ENCODE results near the gene LY9. TPM values are rescaled to one million over a fixed set of nuclear protein-coding genes. Genes with fewer than 3 reads are reported as not detected.

LY9 gene
- total RNA-seq, 1 donor from 2014 or later, result not detected

- Mint-ChIP-seq H3K27me3 (ENCODE audit: unreplicated experiment) (peaks cover 2% of the 10 kb centered on the region), H3K36me3 (ENCODE audit: unreplicated experiment) (no peaks in the 10 kb centered on the region), H3K9me3 (ENCODE audit: unreplicated experiment) (no peaks in the 10 kb centered on the region), H3K4me1 (ENCODE audit: low read depth, unreplicated experiment) (no peaks in the 10 kb centered on the region), H3K4me3 (ENCODE audit: unreplicated experiment) (no peak overlapping the region), H3K27ac (ENCODE audit: unreplicated experiment) (no peak overlapping the region)
- no peak for TF ChIP-seq CTCF (IDR thresholded peaks at IDR 0.05; ENCODE audit: partially characterized antibody, unreplicated experiment)
- DNase-seq, result no peak
Measured at GRCh38 chr1:160826546-160826945, 30.6 kb downstream of the LY9 start.

- H3K27ac Mint-ChIP-seq (ENCODE audit: unreplicated experiment), result no peak overlapping the region
- no peaks in the 10 kb centered on the region for H3K4me1 Mint-ChIP-seq (ENCODE audit: low read depth, unreplicated experiment)
- no peak overlapping the region for H3K4me3 Mint-ChIP-seq (ENCODE audit: unreplicated experiment)
- peaks cover 2% of the 10 kb centered on the region for H3K27me3 Mint-ChIP-seq (ENCODE audit: unreplicated experiment)
- H3K36me3 Mint-ChIP-seq (ENCODE audit: unreplicated experiment), result no peaks in the 10 kb centered on the region
- no peak for DNase-seq
- TF ChIP-seq CTCF (IDR thresholded peaks at IDR 0.05; ENCODE audit: partially characterized antibody, unreplicated experiment), result no peak
- no peaks in the 10 kb centered on the region for H3K9me3 Mint-ChIP-seq (ENCODE audit: unreplicated experiment)
Measured at GRCh38 chr1:160827418-160827817, 31.4 kb downstream of the LY9 start.

GRCh38 chr1:160829766-160830165 lies 33.8 kb downstream of the LY9 start:
- no peak for TF ChIP-seq CTCF (IDR thresholded peaks at IDR 0.05; ENCODE audit: partially characterized antibody, unreplicated experiment)
- no peak for DNase-seq
- peaks cover 2% of the 10 kb centered on the region for H3K27me3 Mint-ChIP-seq (ENCODE audit: unreplicated experiment)
- no peak overlapping the region for H3K4me3 Mint-ChIP-seq (ENCODE audit: unreplicated experiment)
- peaks cover 2% of the 10 kb centered on the region for H3K9me3 Mint-ChIP-seq (ENCODE audit: unreplicated experiment)
- no peaks in the 10 kb centered on the region for H3K4me1 Mint-ChIP-seq (ENCODE audit: low read depth, unreplicated experiment)
- H3K27ac Mint-ChIP-seq (ENCODE audit: unreplicated experiment), result no peak overlapping the region
- no peaks in the 10 kb centered on the region for H3K36me3 Mint-ChIP-seq (ENCODE audit: unreplicated experiment)

GRCh38 chr1:160830321-160831153 lies 34.6 kb downstream of the LY9 start:
- TF ChIP-seq CTCF (IDR thresholded peaks at IDR 0.05; ENCODE audit: partially characterized antibody, unreplicated experiment), result peak; percentile 87
- H3K36me3 Mint-ChIP-seq (ENCODE audit: unreplicated experiment), result no peaks in the 10 kb centered on the region
- peaks cover 2% of the 10 kb centered on the region for H3K27me3 Mint-ChIP-seq (ENCODE audit: unreplicated experiment)
- no peaks in the 10 kb centered on the region for H3K4me1 Mint-ChIP-seq (ENCODE audit: low read depth, unreplicated experiment)
- no peak overlapping the region for H3K4me3 Mint-ChIP-seq (ENCODE audit: unreplicated experiment)
- H3K9me3 Mint-ChIP-seq (ENCODE audit: unreplicated experiment), result peaks cover 2% of the 10 kb centered on the region
- DNase-seq, result peak; percentile 88
- H3K27ac Mint-ChIP-seq (ENCODE audit: unreplicated experiment), result no peak overlapping the region

GRCh38 chr1:160834945-160835565 lies 39.1 kb downstream of the LY9 start:
- Mint-ChIP-seq H3K9me3 (ENCODE audit: unreplicated experiment) (peaks cover 2% of the 10 kb centered on the region), H3K36me3 (ENCODE audit: unreplicated experiment) (no peaks in the 10 kb centered on the region), H3K4me3 (ENCODE audit: unreplicated experiment) (no peak overlapping the region), H3K27ac (ENCODE audit: unreplicated experiment) (no peak overlapping the region), H3K4me1 (ENCODE audit: low read depth, unreplicated experiment) (no peaks in the 10 kb centered on the region), H3K27me3 (ENCODE audit: unreplicated experiment) (no peaks in the 10 kb centered on the region)
- peak; percentile 36 for DNase-seq
- TF ChIP-seq CTCF (IDR thresholded peaks at IDR 0.05; ENCODE audit: partially characterized antibody, unreplicated experiment), result peak; percentile 92

All from glutamatergic neuron (in vitro differentiated cells).